Brain microvascular endothelial cell (primary cell): ENCODE measurements around the gene SLC25A34.

Source experiments
- DNase-seq: peaks from one replicate; pipeline ENCODE4 v3.0.0-alpha.2; 2020
- H3K27ac ChIP-seq: fragments of 250-450 bp; sonication (Bioruptor Pico); 2 replicates; pipeline ENCODE4 v1.5.1; 2020; ENCODE audit warnings: mild to moderate bottlenecking, moderate library complexity
- H3K27me3 ChIP-seq: fragments of 250-450 bp; sonication (Bioruptor Pico); replicated peaks from 2 replicates; pipeline ENCODE4 v1.5.1; 2020; ENCODE audit warnings: mild to moderate bottlenecking
- H3K36me3 ChIP-seq: fragments of 250-450 bp; sonication (Bioruptor Pico); replicated peaks from 2 replicates; pipeline ENCODE4 v1.5.1; 2020; ENCODE audit warnings: mild to moderate bottlenecking
- H3K4me3 ChIP-seq: 2 replicates; pipeline ENCODE4 v1.5.1; 2011; ENCODE audit warnings: low read depth, mild to moderate bottlenecking, control low read depth, low read length, moderate library complexity
- in situ Hi-C: cut with HindIII; loops from 2 replicates; pipeline ENCODE4 v1.10.0; 2017; ENCODE audit warnings: low sequenced_read_pairs, low pct_ligation_motif_present
- TF ChIP-seq, protein P1 (sequence below): IDR thresholded peaks from 2 replicates; pipeline ENCODE4 v1.5.1; 2011; ENCODE audit warnings: low read depth, mild to moderate bottlenecking, moderate library complexity, low read length, control low read depth, inconsistent platforms; ENCODE audit errors: missing control alignments

SLC25A34 gene

DNA sequence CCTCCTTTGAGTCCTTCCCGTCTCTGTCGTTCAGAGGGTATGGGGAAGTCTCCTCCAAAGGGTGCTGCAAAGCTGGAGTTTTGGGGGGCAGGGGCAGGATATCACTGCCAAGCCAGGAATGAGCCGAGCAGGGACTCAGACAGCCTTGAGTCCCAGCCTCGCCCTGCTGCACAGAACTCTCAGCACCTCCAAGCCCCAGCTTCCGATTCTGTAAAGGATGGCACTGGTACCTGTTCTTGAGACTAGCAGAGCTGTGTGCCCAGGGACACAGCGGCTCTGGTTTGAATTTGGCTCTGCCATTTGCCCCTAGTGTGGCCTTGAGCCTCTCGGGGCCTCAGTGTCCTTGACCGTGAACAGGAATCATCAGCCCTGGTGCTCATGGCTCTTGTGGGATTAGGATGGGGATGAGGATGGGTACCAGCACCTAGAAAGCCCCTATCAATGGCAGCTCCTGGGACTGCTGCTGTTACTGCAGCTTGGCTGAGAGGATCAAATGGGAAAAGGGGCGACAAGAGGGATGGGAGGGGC lies 21.0 kb downstream of the SLC25A34 start:
- Histone ChIP-seq H3K27me3 (no peaks in the 10 kb centered on the region), H3K27ac (no peak overlapping the region), H3K4me3 (no peak overlapping the region), H3K36me3 (no peaks in the 10 kb centered on the region)
- TF ChIP-seq, protein P1, sequence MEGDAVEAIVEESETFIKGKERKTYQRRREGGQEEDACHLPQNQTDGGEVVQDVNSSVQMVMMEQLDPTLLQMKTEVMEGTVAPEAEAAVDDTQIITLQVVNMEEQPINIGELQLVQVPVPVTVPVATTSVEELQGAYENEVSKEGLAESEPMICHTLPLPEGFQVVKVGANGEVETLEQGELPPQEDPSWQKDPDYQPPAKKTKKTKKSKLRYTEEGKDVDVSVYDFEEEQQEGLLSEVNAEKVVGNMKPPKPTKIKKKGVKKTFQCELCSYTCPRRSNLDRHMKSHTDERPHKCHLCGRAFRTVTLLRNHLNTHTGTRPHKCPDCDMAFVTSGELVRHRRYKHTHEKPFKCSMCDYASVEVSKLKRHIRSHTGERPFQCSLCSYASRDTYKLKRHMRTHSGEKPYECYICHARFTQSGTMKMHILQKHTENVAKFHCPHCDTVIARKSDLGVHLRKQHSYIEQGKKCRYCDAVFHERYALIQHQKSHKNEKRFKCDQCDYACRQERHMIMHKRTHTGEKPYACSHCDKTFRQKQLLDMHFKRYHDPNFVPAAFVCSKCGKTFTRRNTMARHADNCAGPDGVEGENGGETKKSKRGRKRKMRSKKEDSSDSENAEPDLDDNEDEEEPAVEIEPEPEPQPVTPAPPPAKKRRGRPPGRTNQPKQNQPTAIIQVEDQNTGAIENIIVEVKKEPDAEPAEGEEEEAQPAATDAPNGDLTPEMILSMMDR: no peak
- in situ Hi-C loops: no loop called here
- DNase-seq: no peak

- TF ChIP-seq, protein P1: no peak
- in situ Hi-C loops: no loop called here
- H3K36me3 ChIP-seq: no peaks in the 10 kb centered on the region
- peak overlapping the region; percentile 77 for H3K4me3 ChIP-seq
- H3K27me3 ChIP-seq: no peaks in the 10 kb centered on the region
- H3K27ac ChIP-seq: no peak overlapping the region
- no peak for DNase-seq
These were observed 21.7 kb downstream of the SLC25A34 start for GRCh38 chr1:15757575-15758342.

DNA sequence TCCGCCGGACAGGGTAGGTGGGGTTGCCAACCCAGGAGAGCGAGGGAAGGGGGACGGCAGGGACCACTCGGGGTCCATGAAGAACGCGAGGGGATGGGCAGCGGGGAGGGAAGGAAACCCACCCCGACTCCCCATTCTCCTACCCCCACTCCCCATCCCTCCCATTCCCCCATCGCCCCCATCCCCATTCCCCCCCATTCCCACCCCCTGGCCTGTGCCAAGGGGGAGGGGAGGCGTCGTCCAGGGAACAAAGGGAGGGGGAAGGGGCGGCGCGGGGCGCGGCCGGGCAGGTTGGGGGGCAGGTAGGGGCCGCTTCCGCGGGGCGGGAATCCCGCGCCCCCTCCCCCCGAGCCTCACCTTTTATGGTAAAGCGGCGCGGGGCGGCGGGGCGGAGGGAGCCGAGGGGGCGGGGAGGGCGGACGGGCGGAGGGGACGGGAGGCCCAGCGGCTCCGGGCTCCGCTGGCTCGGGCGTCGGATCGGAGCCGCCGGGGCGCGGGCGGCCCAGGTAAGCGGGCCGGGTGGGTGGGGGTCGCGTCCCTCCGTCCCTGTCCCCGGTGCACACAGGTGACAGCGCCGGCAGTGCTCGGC lies 22.4 kb downstream of the SLC25A34 start, which contains the start of gene FBLIM1:
Gene FBLIM1 (plus strand): TSS at position 453 of the 589 bp plus-strand sequence. CDS start 6,189 bp downstream, outside the sequence.
- in situ Hi-C loops: no loop called here
- TF ChIP-seq, protein P1: no peak
- Histone ChIP-seq H3K4me3 (peak within 1 kb of the TSS; percentile 77), H3K27ac (peak within 1 kb of the TSS; percentile 2), H3K27me3 (no peaks in the 10 kb centered on the region), H3K36me3 (no peaks in the 10 kb centered on the region)
- no peak for DNase-seq

DNA sequence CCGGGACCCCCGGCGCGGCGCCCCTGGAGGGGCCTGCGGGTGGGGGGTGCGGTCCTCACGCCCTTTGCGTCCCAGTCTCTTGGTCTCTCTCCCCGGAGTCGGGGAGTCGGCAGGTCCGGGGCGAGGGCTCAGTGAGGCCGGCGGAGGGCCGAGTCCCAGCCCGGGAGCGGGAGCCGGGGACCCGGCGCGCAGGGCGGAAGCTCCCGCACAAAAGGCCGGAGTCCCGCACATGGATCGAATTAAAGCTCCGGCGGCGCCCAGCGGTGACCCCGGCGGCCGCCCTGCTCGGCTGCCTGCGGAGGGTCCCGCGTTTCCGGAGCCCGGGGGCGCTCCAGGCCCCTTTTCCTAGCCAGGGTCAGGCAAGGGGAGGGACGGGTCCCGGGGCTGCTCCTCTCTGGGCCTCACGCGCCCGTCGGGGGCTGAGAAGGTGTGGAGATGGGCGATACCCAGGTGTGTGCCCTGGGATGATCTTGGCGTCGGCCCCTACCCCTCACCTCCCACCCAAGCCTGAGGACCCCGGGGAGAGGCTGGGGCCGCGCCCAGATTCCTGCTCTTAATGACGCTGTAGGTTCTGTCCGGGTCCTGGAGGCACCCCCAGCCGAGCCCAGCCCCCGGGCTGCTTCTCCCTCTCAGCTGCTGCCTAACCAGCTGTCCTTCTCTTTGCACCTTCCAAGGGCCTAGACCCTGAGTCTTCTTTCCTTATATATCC lies 23.0 kb downstream of the SLC25A34 start:
- Histone ChIP-seq H3K36me3 (peaks cover 1% of the 10 kb centered on the region), H3K4me3 (peak overlapping the region; percentile 77), H3K27ac (peak overlapping the region; percentile 2), H3K27me3 (no peaks in the 10 kb centered on the region)
- DNase-seq: no peak
- TF ChIP-seq, protein P1: no peak
- in situ Hi-C loops: no loop called here

DNA sequence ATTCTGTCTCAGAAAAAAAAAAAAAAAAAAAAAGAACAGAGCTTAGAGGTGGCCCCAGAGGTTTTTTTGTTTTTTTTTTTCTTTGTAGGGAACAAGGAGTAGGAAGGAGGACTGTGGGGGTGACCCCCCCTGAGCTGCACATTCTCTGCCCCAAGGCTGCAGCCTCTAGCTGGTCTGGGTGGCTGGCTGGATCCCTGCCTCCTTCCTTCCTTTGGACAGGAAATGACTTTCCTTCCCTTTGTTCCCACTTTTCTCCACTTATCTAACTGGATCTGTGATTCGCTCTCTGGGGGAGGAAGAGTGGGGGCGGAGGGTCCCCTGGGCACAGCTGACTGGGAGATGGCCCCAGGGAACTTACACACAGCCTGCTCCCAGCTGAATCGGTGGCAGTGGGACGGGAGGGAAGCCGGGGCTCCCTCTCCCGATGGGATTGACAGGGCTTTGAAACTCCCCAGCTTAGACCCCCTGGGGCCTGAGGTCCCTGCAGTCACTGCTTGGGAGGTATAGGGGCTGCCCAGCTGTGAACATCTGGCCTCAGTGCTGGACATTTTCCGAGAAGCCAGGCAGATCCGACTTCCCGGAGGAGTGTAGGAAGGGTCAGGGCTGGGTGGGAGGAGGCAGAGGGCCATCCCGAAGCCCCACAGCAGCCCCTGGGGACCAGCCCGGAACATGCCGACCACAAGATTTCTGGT lies 24.6 kb downstream of the SLC25A34 start:
- H3K27me3 ChIP-seq: no peaks in the 10 kb centered on the region
- peak overlapping the region; percentile 47 for H3K4me3 ChIP-seq
- H3K27ac ChIP-seq: peak overlapping the region; percentile 53
- in situ Hi-C loops: no loop called here
- TF ChIP-seq, protein P1: no peak
- H3K36me3 ChIP-seq: peaks cover 13% of the 10 kb centered on the region
- peak; percentile 53 for DNase-seq
